GM12878 (cell line): Measurements from ENCODE around the gene UPF1. TPM values are rescaled to one million over a fixed set of nuclear protein-coding genes. Genes with fewer than 3 reads are reported as not detected.

Experiments used
- ATAC-seq: fragments of 200-7000 bp; cut with Tn5 transposase; 3 replicates; pipeline ENCODE4 v1.9.1; 2020; ENCODE audit warnings: mild to moderate bottlenecking, moderate library complexity
- BruUV-seq: library from RNA; stranded (reverse); fragments of 400-500 nt; replicated peaks from 2 replicates; lab custom pipeline; 2021; lab: Mats Ljungman, UMichigan
- CTCF ChIA-PET: fragments of 300-600 bp; sonication (Branson Sonifier 250); formaldehyde crosslinking; extraction: SDS; loops from one replicate; lab custom pipeline; 2021; ENCODE audit warnings: inconsistent platforms; lab: Yijun Ruan, JAX
- POLR2A ChIA-PET: fragments of 350-600 bp; formaldehyde crosslinking; extraction: SDS; loops from one replicate; lab custom pipeline; 2021; ENCODE audit warnings: inconsistent platforms; lab: Charles Lee
- RAD21 ChIA-PET: fragments of 300-600 bp; sonication (Branson Sonifier 250); formaldehyde crosslinking; loops from one replicate; lab custom pipeline; 2023; ENCODE audit warnings: antibody characterized with exemption; ENCODE audit not compliant: unreplicated experiment; lab: Charles Lee
- SMC1A ChIA-PET: fragments of 300-600 bp; sonication (Branson Sonifier 250); formaldehyde crosslinking; loops from one replicate; lab custom pipeline; 2023; ENCODE audit not compliant: unreplicated experiment, uncharacterized antibody; lab: Charles Lee
- DNase-seq: peaks from one replicate; pipeline ENCODE4 v3.0.0-alpha.2; 2011; ENCODE audit warnings: low read depth, low spot score
- FAIRE-seq: peaks from 3 replicates; lab custom pipeline; 2011; peaks lifted over from hg19 to GRCh38; lab: Jason Lieb, UNC
- H2AFZ ChIP-seq: 2 replicates; pipeline ENCODE4 v1.6.0; 2011; ENCODE audit warnings: low read depth, low read length, control low read depth; ENCODE audit not compliant: control insufficient read depth
- H3K27ac ChIP-seq: 2 replicates; pipeline ENCODE4 v1.5.1; 2011; ENCODE audit warnings: control low read depth; ENCODE audit not compliant: control insufficient read depth, insufficient read depth
- H3K27me3 ChIP-seq, 2 experiments: replicated peaks in 1 of 2; 2 replicates each; pipeline versions ENCODE4 v1.6.0 to v1.6.1; 2011; ENCODE audit warnings: low read length in 1 of 2; ENCODE audit not compliant: control insufficient read depth in 2 of 2, insufficient read depth in 2 of 2
- H3K36me3 ChIP-seq, 2 experiments: 2 replicates each; pipeline ENCODE4 v1.5.1; 2011; ENCODE audit warnings: low read length in 1 of 2; ENCODE audit not compliant: control insufficient read depth in 2 of 2, insufficient read depth in 2 of 2
- H3K4me1 ChIP-seq: 2 replicates; pipeline ENCODE4 v1.6.1; 2011; ENCODE audit warnings: mild to moderate bottlenecking, low read length, moderate library complexity, mixed read lengths; ENCODE audit not compliant: control insufficient read depth, insufficient read depth
- H3K4me2 ChIP-seq: 2 replicates; pipeline ENCODE4 v1.6.0; 2011; ENCODE audit warnings: control low read depth; ENCODE audit not compliant: control insufficient read depth, insufficient read depth
- H3K4me3 ChIP-seq: fragments of 200-600 bp; sonication (generic); 2 replicates; pipeline ENCODE4 v1.5.1; 2016
- H3K79me2 ChIP-seq: 2 replicates; pipeline ENCODE4 v1.6.0; 2011; ENCODE audit warnings: low read length; ENCODE audit not compliant: control insufficient read depth, insufficient read depth
- H3K9ac ChIP-seq: 2 replicates; pipeline ENCODE4 v1.8.0; 2011; ENCODE audit warnings: low read length, control low read depth, mixed read lengths; ENCODE audit not compliant: control insufficient read depth, insufficient read depth
- H3K9me3 ChIP-seq: replicated peaks from 3 replicates; pipeline ENCODE4 v1.5.1; 2011; ENCODE audit warnings: mild to moderate bottlenecking, low read length; ENCODE audit not compliant: control insufficient read depth, insufficient read depth
- H4K20me1 ChIP-seq: 2 replicates; pipeline ENCODE4 v1.6.0; 2011; ENCODE audit not compliant: control insufficient read depth, insufficient read depth
- E2F4 ChIP-seq: IDR thresholded peaks from 2 replicates; pipeline ENCODE4 v1.6.1; 2012; ENCODE audit warnings: low read depth, low read length, improper control_type of control experiment
- FOXM1 ChIP-seq: IDR thresholded peaks from 2 replicates; pipeline ENCODE4 v1.6.1; 2012; ENCODE audit warnings: low read depth, mild to moderate bottlenecking, inconsistent platforms, low read length, moderate library complexity
- NFYB ChIP-seq: IDR thresholded peaks from 2 replicates; pipeline ENCODE4 v1.6.1; 2011; ENCODE audit warnings: low read depth, mild to moderate bottlenecking, low read length, improper control_type of control experiment, moderate library complexity; ENCODE audit not compliant: insufficient read depth
- POLR2A ChIP-seq: IDR thresholded peaks from 2 replicates; pipeline ENCODE4 v1.6.1; 2011; ENCODE audit warnings: low read depth, mild to moderate bottlenecking, low read length
- TARDBP ChIP-seq: IDR thresholded peaks from 2 replicates; pipeline ENCODE4 v1.6.1; 2016; ENCODE audit warnings: borderline replicate concordance
- WGBS: methylation state at CpG from one replicate; pipeline ENCODE4 v1.1.6; 2016; ENCODE audit warnings: low lambda C conversion rate; ENCODE audit not compliant: insufficient replicate concordance, insufficient coverage; ENCODE audit errors: missing lambda C conversion rate; 5-methylcytosine and 5-hydroxymethylcytosine counted together
- in situ Hi-C: fragments of 300-500 bp; cut with MboI; formaldehyde crosslinking; loops from 9 replicates; pipeline ENCODE4 v1.14.3; 2018; ENCODE audit warnings: mixed read lengths
- intact Hi-C: fragments of 100-400 bp; cut with micrococcal nuclease; formaldehyde crosslinking; loops from one replicate; pipeline ENCODE4 v1.14.2; 2022; ENCODE audit not compliant: unreplicated experiment
- polyA plus RNA-seq, 11 experiments: library from polyadenylated mRNA; depleted of rRNA in 4 of 11; unstranded in 6 of 11; stranded (reverse) in 5 of 11; fragments of >200 nt; fragmentation: Nextera tagmentation in 4 of 11; fragmentation: Illumina TruSeq in 1 of 11; extraction: Ambion mirVana in 4 of 11; extraction: Trizol in 1 of 11; gene quantifications; 1 replicate in 1 of 11; 2 replicates in 10 of 11; pipeline versions ENCODE4 v1.2.1 to v1.2.3, GENCODE V29; 2011 to 2016; ENCODE audit warnings: inconsistent platforms in 2 of 11, missing spikeins in 2 of 11, low read depth in 1 of 11
- total RNA-seq, 4 experiments: library from RNA; depleted of rRNA in 3 of 4; stranded (reverse); fragments of >200 nt in 3 of 4; fragmentation: Illumina TruSeq in 1 of 4; extraction: Trizol in 1 of 4; gene quantifications; 2 replicates each; pipeline versions ENCODE4 v1.2.1 to v1.2.3, GENCODE V29; 2013 to 2021

Gene UPF1
- total and polyA plus RNA-seq, 10 of the 15 experiments (the other 5 are each of a cell fraction or from before 2014, with no cell fraction given): 0.58 to 80.9 (median 18.7) TPM

GRCh38 chr19:18858906-18859646 is 27.3 kb downstream of the UPF1 start:
- FAIRE-seq (no peak), ATAC-seq (no peak), DNase-seq (no peak)
- H3K27ac ChIP-seq: no peak overlapping the region
- SMC1A ChIA-PET: interaction anchor here (0.5 kb wide), 1 partner anchor 243 kb away, joined by 3 read pairs; no protein-coding TSS in a partner anchor
- no peaks in the 10 kb centered on the region for H3K9me3 ChIP-seq
- RAD21 ChIA-PET: no interaction called here
- in situ Hi-C loops: loop anchor here (25.0 kb wide), 1 partner anchor 397 kb away; no protein-coding TSS in a partner anchor
- peaks cover 25 to 88% of the 10 kb centered on the region in 2 experiments for H3K36me3 ChIP-seq
- CTCF ChIA-PET: interaction anchor here (0.9 to 2.7 kb wide), 2 partner anchors 8 to 12 kb away, joined by 3 to 7 read pairs; no protein-coding TSS in a partner anchor
- H2AFZ ChIP-seq: no peak overlapping the region
- BruUV-seq: no TSS peak
- H3K79me2 ChIP-seq: no peaks in the 10 kb centered on the region
- H4K20me1 ChIP-seq: peaks cover 6% of the 10 kb centered on the region; the same call in 1 of the 2 replicates
- intact Hi-C loops: no loop called here
- WGBS: 86% methylated on average over 21 of the region's 21 CpGs
- no peak overlapping the region for H3K4me2 ChIP-seq
- H3K4me1 ChIP-seq: peaks cover 17% of the 10 kb centered on the region
- TF ChIP-seq POLR2A (peak; percentile 52), E2F4 (no peak), TARDBP (no peak), FOXM1 (no peak), NFYB (no peak)
- POLR2A ChIA-PET: interaction anchor here (0.6 kb wide), 2 partner anchors 32 to 120 kb away, joined by 3 to 8 read pairs; no protein-coding TSS in a partner anchor
- no peaks in the 10 kb centered on the region for H3K27me3 ChIP-seq
- no peak overlapping the region for H3K4me3 ChIP-seq
- no peak overlapping the region for H3K9ac ChIP-seq
